ENCODE measurements around the gene TUBG2. TPM values are rescaled to one million over a fixed set of nuclear protein-coding genes. Genes with fewer than 3 reads are reported as not detected.
"Not testable (repeated sequence)": the region's sequence is repeated elsewhere in the genome, so short reads cannot be mapped to it uniquely, and the experiment has no call there.

Gene TUBG2
- 1.4 and 4.0 TPM in 2 replicates for total RNA-seq (2014; rRNA removed; shearing (Covaris generic); ENCODE audit: low replicate concordance)

DNA sequence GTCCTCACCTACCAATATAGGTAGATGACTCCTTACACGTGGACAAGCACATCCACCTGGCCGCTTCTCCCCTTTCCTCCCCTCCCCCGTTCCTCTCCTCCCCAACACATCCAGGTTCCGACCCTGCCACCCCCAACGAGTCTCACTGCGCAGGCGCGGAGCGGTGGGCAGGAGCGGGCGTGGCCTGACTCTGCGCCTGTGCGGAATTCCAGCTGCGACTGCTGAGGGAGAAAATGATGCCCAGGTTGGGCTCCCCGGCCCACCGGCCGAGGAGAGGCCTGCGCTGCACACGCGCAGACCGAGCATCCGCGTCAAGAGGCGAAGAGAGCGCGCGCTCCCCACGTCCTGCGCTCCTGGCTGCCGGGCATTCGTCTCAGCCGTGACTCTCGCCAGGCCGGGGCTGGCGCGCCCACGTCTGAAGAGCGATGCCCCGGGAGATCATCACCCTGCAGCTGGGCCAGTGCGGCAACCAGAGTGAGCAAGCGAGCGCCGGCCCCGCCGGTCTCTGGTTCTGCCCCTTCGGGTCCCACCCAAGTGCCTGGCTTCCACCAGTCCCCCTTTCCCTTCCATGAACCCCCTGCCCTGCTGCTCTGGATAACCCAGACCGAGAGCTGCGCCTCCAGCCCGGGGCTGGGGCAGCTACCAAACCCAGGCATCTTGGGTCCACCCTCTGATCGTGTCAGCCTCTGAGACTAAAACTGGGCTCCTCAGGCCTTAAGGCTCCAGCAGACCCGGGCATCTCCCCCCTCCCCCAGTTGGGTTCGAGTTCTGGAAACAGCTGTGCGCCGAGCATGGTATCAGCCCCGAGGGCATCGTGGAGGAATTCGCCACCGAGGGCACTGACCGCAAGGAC is at the start of gene TUBG2:
TUBG2 (plus strand) TSS at position 206 of the 853 bp plus-strand sequence; CDS start at position 426, 220 bp downstream.
- DNase-seq = peak; percentile 90
- Histone ChIP-seq H3K4me3 (peak within 1 kb of the TSS; percentile 77), H3K36me3 (peaks cover 22% of the 10 kb centered on the region), H3K9me3 (no peaks in the 10 kb centered on the region), H3K27me3 (no peaks in the 10 kb centered on the region)

DNA sequence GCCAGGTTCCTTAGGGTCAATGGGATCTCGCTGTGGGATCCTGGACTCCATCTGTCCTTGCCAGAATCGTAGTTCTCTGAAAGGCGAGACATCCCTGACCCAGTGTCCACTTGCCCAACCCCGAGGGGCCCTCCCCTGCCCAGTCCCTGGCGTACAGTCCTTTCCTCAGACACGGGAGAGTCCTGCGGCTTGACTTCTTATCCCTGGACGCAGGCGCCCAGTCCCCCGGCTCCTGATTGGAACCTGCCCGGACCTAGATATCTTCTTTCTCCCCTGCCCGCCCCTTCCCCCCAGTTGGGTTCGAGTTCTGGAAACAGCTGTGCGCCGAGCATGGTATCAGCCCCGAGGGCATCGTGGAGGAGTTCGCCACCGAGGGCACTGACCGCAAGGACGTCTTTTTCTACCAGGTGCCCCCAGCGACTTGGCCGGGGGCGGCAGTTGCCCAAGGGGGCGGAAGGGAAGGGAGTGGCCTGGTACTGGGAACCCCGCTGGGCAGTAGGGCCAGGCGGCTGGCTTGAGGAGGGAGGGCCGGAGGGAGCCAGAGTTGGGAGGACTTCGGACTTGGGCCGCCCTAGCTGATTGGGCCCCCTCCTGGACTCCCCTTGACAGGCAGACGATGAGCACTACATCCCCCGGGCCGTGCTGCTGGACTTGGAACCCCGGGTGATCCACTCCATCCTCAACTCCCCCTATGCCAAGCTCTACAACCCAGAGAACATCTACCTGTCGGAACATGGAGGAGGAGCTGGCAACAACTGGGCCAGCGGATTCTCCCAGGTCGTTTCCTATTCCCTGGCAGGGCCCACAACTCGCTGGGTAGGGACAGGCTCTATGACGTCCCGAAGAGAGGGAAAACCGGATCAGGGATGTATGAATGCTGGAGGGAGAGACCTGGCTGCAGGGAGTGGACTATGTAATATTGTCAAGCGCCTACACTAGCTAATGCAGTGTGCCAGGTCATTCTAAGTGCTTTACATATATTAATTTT is 49.0 kb upstream of the TUBG2 start:
- DNase-seq = peak; percentile 44
- H3K4me3 ChIP-seq = peak overlapping the region; percentile 91

DNA sequence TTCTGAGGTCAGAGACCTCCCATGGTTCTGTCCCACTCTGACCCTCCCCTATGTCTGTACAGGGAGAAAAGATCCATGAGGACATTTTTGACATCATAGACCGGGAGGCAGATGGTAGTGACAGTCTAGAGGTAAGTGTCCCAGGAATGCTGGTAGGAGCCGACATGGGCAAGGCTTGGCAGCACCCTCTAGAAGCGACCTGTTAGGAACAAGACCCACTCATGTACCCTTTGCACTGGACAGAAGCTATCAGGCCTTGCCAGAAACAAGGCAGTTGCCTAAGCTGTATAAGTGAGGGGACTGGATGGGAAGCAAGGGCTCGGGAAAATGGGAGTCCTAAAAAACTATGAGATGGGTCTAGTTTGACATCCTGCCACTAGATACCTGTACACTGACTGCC is 47.1 kb upstream of the TUBG2 start:
- no peaks in the 10 kb centered on the region for H3K9me3 ChIP-seq
- no peak for DNase-seq
- H3K27me3 ChIP-seq = no peaks in the 10 kb centered on the region
- H3K4me3 ChIP-seq = no peak overlapping the region
- H3K36me3 ChIP-seq = peaks cover 54% of the 10 kb centered on the region

More for the DNA sequence above, 49.0 kb upstream of the TUBG2 start:
- H3K27me3 ChIP-seq, H3K9me3 ChIP-seq: not testable (repeated sequence)
- H3K36me3 ChIP-seq = peaks cover 44% of the 10 kb centered on the region

DNA sequence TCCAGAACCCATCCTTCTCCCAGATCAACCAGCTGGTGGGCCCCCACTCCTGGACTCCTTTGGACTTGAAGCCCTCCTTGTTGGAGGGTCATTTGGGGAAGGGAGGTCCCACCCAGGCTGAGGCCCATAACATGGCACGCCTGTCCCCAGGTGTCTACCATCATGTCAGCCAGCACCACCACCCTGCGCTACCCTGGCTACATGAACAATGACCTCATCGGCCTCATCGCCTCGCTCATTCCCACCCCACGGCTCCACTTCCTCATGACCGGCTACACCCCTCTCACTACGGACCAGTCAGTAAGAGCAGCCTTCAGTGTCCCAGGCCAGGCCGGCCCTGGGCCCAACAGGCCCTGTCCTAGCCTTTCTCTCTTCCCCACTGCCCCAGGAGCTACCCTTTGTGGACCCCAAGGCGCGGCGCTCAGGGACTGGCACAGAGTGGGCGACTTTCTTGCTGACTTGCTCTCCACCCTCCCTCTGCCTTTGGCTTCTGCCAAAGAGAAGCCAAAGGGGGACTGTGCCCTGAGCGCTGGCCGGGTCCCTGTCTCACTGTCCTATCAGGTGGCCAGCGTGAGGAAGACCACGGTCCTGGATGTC is 45.3 kb upstream of the TUBG2 start:
- H3K9me3 ChIP-seq = no peaks in the 10 kb centered on the region
- no peaks in the 10 kb centered on the region for H3K27me3 ChIP-seq
- no peak for DNase-seq
- H3K36me3 ChIP-seq = peaks cover 54% of the 10 kb centered on the region
- H3K4me3 ChIP-seq = no peak overlapping the region

DNA sequence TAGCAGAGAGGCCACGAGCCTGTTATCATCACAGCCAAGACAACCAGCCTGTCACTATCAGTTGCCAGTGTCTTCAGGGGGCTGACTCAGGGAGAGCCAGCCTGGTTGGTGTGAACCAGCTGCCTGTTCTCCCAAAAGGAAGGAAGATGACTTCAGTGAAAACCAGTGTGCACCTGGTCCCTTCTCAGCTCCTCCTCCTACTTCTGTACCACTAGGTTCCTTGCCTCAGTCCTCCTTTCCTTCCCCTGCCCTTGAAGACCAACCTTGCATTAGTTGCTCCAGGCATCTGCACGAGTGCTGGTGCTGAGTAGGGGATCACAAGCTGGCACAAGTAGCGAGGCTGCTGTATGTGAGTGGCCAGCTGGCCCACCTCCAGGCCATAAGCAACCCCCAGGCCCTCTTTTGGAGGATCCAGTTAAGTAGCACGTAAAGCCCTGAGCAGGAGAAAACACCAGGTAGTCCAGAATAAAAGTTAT is 41.1 kb upstream of the TUBG2 start:
- no peak for DNase-seq

DNA sequence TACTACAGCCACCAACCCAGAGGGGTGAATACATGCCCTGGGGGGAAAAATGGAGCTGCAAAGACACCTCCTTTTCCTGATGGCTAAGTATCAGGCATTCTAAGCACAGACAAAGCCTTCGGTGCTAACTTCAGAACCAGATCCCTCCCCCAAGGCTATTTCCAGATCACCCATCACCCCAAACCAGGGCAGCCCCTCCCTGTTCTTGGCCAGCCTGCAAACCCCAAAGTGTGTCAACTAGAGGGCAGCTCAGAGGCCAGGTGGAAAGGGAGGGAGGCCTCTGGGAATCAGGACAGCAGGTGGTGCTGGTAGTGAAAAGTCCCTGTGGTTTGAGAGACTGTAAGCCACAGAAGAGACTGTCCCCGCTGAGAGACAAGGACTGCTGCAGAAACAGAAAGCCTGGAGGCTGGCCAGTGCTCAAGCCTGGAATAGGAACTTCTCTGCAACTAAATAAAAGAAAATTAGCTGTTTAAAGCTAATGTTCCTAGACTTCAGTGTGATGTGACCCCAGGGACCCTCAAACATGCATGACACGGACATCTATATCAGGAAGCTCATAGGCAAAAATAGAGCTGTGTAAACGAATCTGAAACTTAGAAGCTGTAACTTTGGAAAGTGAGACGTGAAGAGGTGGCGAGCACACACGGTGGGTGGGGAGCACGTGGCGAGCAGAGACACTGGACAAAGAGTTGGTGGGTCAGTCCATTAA is 40.5 kb upstream of the TUBG2 start:
- Histone ChIP-seq H3K36me3 (peaks cover 22% of the 10 kb centered on the region), H3K9me3 (no peaks in the 10 kb centered on the region), H3K4me3 (no peak overlapping the region), H3K27me3 (no peaks in the 10 kb centered on the region)
- DNase-seq = peak; percentile 14

More for the DNA sequence above, 41.1 kb upstream of the TUBG2 start:
- Histone ChIP-seq H3K9me3 (no peaks in the 10 kb centered on the region), H3K36me3 (peaks cover 27% of the 10 kb centered on the region), H3K27me3 (no peaks in the 10 kb centered on the region), H3K4me3 (no peak overlapping the region)

DNA sequence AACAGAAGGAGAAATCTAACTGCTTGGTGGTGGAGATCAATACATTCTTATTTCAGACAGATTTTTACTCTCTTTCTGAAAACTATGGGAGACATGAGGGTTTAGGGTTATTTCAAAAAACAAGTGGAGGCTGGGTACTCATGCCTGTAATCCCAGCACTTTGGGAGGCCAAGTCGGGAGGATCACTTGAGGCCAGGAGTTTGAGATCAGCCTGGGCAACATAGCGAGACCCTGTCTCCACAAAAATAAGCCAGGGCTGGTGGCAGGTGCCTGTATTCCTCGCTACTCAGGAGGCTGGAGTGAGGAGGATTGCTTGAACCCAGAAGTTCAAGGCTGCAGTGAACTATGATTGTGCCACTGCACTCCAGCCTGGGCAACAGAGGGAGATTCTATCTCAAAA is 37.1 kb upstream of the TUBG2 start:
- H3K27me3 ChIP-seq, DNase-seq, H3K36me3 ChIP-seq, H3K4me3 ChIP-seq, H3K9me3 ChIP-seq: not testable (repeated sequence)

DNA sequence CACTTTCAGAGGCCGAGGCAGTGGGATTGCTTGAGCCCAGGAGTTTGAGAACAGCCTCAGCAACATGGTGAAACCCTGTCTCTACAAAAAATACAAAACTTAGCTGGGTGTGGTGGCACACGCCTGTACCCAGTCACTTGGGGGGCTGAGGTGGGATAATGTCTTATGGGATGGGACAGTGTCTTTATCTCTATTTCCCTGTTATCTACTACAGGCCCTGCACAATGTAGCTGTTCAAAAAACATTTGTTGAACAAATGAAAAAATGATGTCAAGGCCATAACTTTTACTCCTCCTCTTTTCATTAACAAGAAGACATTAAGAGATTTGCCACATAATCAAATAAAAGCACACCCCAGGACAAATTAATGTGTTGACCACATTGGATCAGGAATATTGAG is 35.8 kb upstream of the TUBG2 start:
- no peak overlapping the region for H3K4me3 ChIP-seq
- no peaks in the 10 kb centered on the region for H3K9me3 ChIP-seq
- no peaks in the 10 kb centered on the region for H3K36me3 ChIP-seq
- no peak for DNase-seq
- no peaks in the 10 kb centered on the region for H3K27me3 ChIP-seq

DNA sequence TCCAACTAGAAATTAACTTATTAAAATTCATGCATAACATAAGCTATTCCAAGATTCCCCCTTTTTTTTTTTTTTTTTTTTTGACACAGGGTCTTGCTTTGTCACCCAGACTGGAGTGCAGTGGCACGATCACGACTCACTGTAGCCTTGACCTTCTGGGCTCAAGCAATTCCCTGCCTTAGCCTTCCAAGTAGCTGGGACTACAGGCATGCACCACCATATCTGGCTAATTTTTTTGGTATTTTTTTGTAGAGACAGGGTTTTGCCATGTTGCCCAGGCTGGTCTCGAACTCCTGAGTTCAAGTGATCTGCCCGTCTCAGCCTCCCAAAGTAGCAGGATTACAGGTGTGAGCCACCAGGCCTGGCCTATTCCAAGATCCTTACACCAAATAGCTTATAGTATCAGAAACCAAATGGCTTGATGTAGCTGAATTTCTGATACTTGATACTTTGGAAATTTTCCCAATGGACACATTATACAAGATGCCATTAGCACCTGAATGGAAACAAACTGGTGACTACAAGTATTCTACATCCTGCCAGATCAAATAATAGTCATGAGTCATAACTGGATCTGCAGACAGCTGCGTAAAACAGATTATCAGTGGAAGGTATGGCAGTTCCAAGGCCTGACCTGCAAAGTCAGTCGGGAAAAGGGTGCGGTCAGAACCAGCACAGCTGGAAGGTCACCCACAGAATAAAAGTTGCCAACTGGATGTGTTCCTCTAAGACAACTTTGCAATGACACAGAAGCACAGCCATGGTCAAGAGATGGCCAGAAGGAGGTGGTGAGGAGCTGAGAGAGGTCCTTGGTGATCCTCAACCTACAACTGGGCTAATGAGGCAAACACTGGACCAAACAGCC is 35.1 kb upstream of the TUBG2 start:
- Histone ChIP-seq H3K4me3 (no peak overlapping the region), H3K27me3 (no peaks in the 10 kb centered on the region), H3K9me3 (no peaks in the 10 kb centered on the region), H3K36me3 (no peaks in the 10 kb centered on the region)
- DNase-seq = peak; percentile 51

DNA sequence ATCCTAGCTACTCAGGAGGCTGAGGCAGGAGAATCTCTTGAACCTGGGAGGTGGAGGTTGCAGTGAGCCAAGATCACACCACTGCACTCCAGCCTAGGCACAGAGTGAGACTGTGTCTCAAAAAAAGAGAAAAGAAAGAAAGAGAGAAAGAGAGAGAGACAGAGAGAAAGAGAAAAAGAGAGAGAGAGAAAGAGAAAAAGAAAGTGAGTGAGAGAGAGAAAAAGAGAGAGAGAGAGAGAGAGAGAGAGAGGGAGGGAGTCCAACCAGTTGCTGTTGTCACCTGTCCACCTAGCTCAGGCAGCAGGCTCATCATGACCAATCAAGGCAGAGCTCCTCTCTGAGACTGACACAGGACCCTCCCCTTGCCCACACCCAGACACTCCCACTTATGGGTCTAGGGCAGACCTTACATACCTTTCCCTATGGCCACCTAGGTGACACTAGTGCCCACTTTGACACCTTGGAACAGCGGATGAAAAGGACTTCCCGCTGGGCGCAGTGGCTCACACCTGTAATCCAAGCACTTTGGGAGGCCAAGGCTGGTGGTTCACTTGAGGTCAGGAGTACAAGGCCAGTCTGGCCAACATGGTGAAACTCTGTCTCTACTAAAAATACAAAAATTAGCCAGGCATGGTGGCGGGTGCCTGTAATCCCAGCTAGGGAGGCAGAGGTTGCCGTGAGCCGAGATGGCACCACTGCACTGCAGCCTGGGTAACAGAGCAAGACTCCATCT is 31.9 kb upstream of the TUBG2 start:
- not testable (repeated sequence) for H3K9me3 ChIP-seq, H3K27me3 ChIP-seq, H3K4me3 ChIP-seq, H3K36me3 ChIP-seq, DNase-seq

DNA sequence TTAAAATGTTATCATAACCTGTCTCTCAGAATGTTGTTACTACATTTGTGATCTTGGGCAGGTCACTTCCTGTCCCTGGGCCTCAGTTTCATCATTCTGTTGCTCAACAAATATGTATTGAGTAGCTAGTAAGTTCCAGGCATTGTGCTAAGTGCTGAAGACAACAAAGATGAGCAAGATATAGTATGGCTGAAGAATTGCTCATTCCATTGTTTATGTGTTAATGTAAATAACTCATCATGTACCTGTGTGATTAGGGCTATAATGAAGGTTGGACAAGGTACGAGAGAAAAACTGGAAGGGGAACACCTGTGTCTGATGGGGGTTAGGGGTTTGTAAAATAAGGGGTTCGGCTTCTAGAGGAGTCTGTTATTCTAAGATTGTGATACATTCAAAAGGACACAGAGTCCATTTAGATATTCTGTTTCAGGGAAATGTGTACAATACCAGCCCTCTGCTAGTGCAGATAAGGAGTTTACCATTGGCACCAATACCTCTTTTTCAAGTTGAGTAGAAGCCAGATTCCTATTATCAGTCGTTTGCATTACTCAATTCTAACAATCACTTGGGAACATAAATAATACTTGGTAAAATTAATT is 29.6 kb upstream of the TUBG2 start:
- Histone ChIP-seq H3K4me3 (no peak overlapping the region), H3K27me3 (no peaks in the 10 kb centered on the region), H3K36me3 (no peaks in the 10 kb centered on the region), H3K9me3 (no peaks in the 10 kb centered on the region)
- no peak for DNase-seq

DNA sequence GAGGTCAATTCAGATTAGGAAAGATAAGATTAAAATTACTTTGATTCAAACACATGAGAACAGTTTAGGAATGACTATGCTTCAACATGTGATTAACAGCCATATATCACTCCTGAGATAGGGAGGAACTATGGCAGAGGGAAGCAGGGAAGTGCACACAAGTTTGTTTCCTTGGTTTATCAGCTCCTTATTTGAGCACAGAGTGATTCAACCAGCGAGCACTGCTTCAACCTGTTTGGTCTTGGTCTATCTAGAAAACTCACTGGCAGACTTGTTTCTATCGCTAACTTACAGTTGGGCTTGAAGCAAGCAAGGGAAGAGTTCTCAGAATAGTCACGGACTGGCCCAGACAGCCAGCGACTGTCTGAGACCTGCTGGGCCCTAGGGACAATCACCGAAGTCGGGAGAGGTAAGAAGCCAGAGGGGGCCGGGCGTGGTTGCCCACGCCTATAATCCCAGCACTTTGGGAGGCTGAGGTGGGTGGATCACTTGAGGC is 26.1 kb upstream of the TUBG2 start:
- H3K27me3 ChIP-seq = no peaks in the 10 kb centered on the region
- H3K4me3 ChIP-seq = no peak overlapping the region
- no peaks in the 10 kb centered on the region for H3K36me3 ChIP-seq
- no peak for DNase-seq
- no peaks in the 10 kb centered on the region for H3K9me3 ChIP-seq

DNA sequence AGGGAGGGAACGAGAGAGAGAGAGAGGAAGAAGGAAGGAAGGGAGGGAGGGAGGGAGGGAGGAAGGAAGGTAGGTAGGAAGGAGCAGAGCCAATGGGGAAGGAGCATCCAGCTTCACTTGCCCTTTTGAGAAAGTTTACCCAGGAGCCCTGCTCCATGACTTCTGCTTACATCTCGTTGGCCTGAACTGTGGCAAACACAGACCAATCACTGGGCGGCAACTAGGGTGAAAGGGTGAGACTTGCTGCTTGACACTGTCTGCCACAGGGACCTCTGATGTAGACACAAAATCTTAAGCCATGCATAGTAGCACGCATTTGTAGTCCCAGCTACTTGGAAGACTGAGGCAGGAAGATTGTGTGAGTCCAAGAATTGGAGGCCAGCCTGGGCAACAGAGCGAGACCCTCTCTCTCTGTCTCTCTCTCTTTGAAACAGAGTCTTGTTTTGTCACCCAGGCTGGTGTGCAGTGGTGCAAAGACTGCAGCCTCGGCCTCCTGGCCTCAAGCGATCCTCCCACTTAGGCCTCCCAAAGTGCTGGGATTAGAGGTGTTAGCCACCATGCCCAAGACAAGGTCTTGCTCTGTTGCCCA is 19.5 kb upstream of the TUBG2 start:
- Histone ChIP-seq H3K36me3 (no peaks in the 10 kb centered on the region), H3K9me3 (no peaks in the 10 kb centered on the region), H3K27me3 (no peaks in the 10 kb centered on the region), H3K4me3 (no peak overlapping the region)
- DNase-seq = no peak

DNA sequence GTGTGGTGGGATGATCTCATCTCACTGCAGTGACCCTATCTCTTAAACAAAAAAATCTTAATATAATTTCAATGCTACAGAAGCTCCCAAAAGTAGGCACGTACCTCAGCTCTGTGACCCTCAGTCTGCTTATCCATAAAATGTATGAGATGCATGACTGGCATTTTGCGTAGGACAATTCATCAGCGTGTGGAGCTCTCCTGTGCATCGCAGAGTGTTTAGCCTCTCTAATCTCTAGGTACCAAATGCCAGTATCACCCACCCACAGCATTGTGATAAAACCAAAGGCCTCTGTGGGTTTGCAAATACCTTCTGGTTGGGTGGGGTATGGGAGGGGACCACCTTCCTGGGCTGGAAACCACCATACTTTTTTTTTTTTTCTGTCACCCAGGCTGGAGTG is 19.0 kb upstream of the TUBG2 start:
- DNase-seq = no peak
- Histone ChIP-seq H3K4me3 (no peak overlapping the region), H3K9me3 (no peaks in the 10 kb centered on the region), H3K27me3 (no peaks in the 10 kb centered on the region), H3K36me3 (no peaks in the 10 kb centered on the region)
